Caco-2 (cell line): ENCODE results near the gene VWA3B. TPM values are rescaled to one million over a fixed set of nuclear protein-coding genes. Genes with fewer than 3 reads are reported as not detected.

Source experiments
- BruUV-seq: library from RNA; stranded (reverse); fragments of 400-500 nt; replicated peaks from 2 replicates; lab custom pipeline; 2021; lab: Mats Ljungman, UMichigan
- CTCF ChIA-PET: fragments of 300-600 bp; sonication (Branson Sonifier 250); formaldehyde crosslinking; loops from one replicate; lab custom pipeline; 2022; ENCODE audit warnings: antibody characterized with exemption; lab: Charles Lee
- POLR2A ChIA-PET: fragments of 300-600 bp; sonication (Branson Sonifier 250); formaldehyde crosslinking; loops from one replicate; lab custom pipeline; 2022; ENCODE audit warnings: antibody characterized with exemption; lab: Charles Lee
- DNase-seq, 2 experiments: peaks; one replicate each; pipeline versions ENCODE4 v3.0.0 to v3.0.0-alpha.2; 2020 to 2022
- H3K27me3 ChIP-seq: replicated peaks from 2 replicates; pipeline ENCODE4 v1.6.0; 2011; ENCODE audit warnings: low read length; ENCODE audit not compliant: control insufficient read depth, insufficient read depth
- H3K36me3 ChIP-seq: 2 replicates; pipeline ENCODE4 v1.5.1; 2011; ENCODE audit warnings: low read length; ENCODE audit not compliant: control insufficient read depth, insufficient read depth
- H3K4me1 ChIP-seq: fragments of 250-450 bp; sonication (Bioruptor Pico); 2 replicates; pipeline ENCODE4 v1.5.1; 2020; ENCODE audit warnings: mild to moderate bottlenecking
- H3K4me3 ChIP-seq: 2 replicates; pipeline ENCODE4 v1.5.1; 2011; ENCODE audit warnings: low read depth, mild to moderate bottlenecking, control low read depth, low read length
- H3K9me3 ChIP-seq: fragments of 250-450 bp; sonication (Bioruptor Pico); 2 replicates; pipeline ENCODE4 v1.5.1; 2020; ENCODE audit warnings: mild to moderate bottlenecking, moderate library complexity
- H3K27ac Mint-ChIP-seq: one replicate; pipeline ENCODE4 v1.8.0; 2022; ENCODE audit warnings: mixed read lengths; ENCODE audit not compliant: unreplicated experiment
- H3K27me3 Mint-ChIP-seq: one replicate; pipeline ENCODE4 v1.8.0; 2022; ENCODE audit warnings: mixed read lengths; ENCODE audit not compliant: insufficient read depth, unreplicated experiment
- H3K36me3 Mint-ChIP-seq: one replicate; pipeline ENCODE4 v1.8.0; 2022; ENCODE audit warnings: mild to moderate bottlenecking, mixed read lengths; ENCODE audit not compliant: insufficient read depth, unreplicated experiment
- H3K4me1 Mint-ChIP-seq: one replicate; pipeline ENCODE4 v1.8.0; 2022; ENCODE audit warnings: low read depth, mixed read lengths; ENCODE audit not compliant: unreplicated experiment
- H3K4me3 Mint-ChIP-seq: one replicate; pipeline ENCODE4 v1.8.0; 2022; ENCODE audit warnings: mild to moderate bottlenecking, moderate library complexity, mixed read lengths; ENCODE audit not compliant: unreplicated experiment
- H3K9me3 Mint-ChIP-seq: one replicate; pipeline ENCODE4 v1.8.0; 2022; ENCODE audit warnings: mixed read lengths; ENCODE audit not compliant: unreplicated experiment
- intact Hi-C: fragments of 100-400 bp; cut with micrococcal nuclease; formaldehyde crosslinking; loops from one replicate; pipeline ENCODE4 v1.10.0; 2022; ENCODE audit not compliant: unreplicated experiment
- total RNA-seq: library from RNA; stranded (reverse); gene quantifications from 2 replicates; pipeline ENCODE4 v1.2.3, GENCODE V29; 2022
- TF ChIP-seq, protein P1 (sequence below), 2 experiments: fragments of 200-600 bp in 1 of 2; IDR thresholded peaks; 1 replicate in 1 of 2; 2 replicates in 1 of 2; pipeline versions ENCODE4 v1.5.1 to v1.8.0; 2011 to 2022; ENCODE audit warnings: antibody characterized with exemption in 1 of 2, control low read depth in 1 of 2, inconsistent platforms in 1 of 2, low read depth in 1 of 2, low read length in 1 of 2, mild to moderate bottlenecking in 1 of 2, moderate library complexity in 1 of 2; ENCODE audit not compliant: insufficient read depth in 1 of 2, severe bottlenecking in 1 of 2, unreplicated experiment in 1 of 2

VWA3B gene
- total RNA-seq, 1 experiment from 2014 or later: not detected

DNA sequence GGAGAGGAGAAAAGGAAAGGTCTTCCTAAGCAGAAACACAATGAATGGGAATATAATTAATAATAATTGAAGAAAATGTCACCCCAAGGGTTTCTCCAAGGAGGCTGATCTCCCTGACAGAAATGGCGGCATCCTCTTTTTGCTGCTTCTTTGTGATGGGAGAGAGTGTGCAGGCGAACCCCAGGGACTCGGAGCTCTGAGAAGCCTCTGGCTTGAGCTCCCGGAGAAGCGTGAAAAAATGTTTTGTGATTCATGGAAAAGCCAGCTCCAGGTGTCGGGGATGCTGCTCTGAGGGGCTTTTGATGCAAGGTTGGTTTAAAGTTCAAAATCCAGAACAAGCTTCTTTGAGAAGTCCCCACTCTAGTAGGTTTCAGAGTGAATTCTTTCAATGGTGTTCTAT, 91.0 kb downstream of the VWA3B start:
- Mint-ChIP-seq H3K4me1 (no peaks in the 10 kb centered on the region), H3K36me3 (no peaks in the 10 kb centered on the region), H3K9me3 (peaks cover 9% of the 10 kb centered on the region), H3K27me3 (peaks cover 21% of the 10 kb centered on the region), H3K27ac (no peak overlapping the region), H3K4me3 (no peak overlapping the region)
- H3K9me3 ChIP-seq: no peaks in the 10 kb centered on the region; the same call in 1 of the 2 replicates
- peaks cover 2% of the 10 kb centered on the region for H3K27me3 ChIP-seq
- DNase-seq: no peak
- intact Hi-C loops: no loop called here
- no TSS peak for BruUV-seq
- H3K4me3 ChIP-seq: no peak overlapping the region
- H3K36me3 ChIP-seq: no peaks in the 10 kb centered on the region
- H3K4me1 ChIP-seq: no peaks in the 10 kb centered on the region
- TF ChIP-seq, protein P1, sequence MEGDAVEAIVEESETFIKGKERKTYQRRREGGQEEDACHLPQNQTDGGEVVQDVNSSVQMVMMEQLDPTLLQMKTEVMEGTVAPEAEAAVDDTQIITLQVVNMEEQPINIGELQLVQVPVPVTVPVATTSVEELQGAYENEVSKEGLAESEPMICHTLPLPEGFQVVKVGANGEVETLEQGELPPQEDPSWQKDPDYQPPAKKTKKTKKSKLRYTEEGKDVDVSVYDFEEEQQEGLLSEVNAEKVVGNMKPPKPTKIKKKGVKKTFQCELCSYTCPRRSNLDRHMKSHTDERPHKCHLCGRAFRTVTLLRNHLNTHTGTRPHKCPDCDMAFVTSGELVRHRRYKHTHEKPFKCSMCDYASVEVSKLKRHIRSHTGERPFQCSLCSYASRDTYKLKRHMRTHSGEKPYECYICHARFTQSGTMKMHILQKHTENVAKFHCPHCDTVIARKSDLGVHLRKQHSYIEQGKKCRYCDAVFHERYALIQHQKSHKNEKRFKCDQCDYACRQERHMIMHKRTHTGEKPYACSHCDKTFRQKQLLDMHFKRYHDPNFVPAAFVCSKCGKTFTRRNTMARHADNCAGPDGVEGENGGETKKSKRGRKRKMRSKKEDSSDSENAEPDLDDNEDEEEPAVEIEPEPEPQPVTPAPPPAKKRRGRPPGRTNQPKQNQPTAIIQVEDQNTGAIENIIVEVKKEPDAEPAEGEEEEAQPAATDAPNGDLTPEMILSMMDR (IDR thresholded peaks at IDR 0.05; ENCODE audit: insufficient read depth in 1 of 2, low read depth in 1 of 2, low read length in 1 of 2, severe bottlenecking in 1 of 2, unreplicated experiment in 1 of 2): no peak
- ChIA-PET POLR2A (no interaction called here), CTCF (no interaction called here)

DNA sequence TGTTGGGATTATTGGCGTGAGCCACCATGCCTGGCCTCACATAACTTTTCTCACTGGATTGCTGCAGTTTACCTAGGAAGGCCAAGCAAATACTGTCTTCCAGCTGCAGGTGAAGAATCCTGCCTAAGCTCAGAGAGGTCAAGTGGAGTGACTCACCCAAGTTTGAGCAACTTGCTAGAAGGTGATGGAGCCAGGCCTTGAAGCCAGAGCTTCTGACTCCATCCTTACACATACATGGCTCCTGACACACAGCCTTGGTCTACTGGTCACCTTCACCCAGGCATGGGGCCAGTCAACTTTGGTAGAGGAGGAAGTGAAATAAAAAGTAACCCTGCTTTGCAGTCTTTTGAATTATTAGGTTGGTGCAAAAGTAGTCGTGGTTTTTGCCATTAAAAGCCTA, 93.5 kb downstream of the VWA3B start:
- intact Hi-C loops: loop anchor here (10.0 kb wide), 1 partner anchor 194 kb away; no protein-coding TSS in a partner anchor
- Mint-ChIP-seq H3K4me1 (no peaks in the 10 kb centered on the region), H3K36me3 (no peaks in the 10 kb centered on the region), H3K9me3 (peaks cover 9% of the 10 kb centered on the region), H3K4me3 (no peak overlapping the region), H3K27me3 (peaks cover 21% of the 10 kb centered on the region), H3K27ac (no peak overlapping the region)
- TF ChIP-seq, protein P1 (IDR thresholded peaks at IDR 0.05; ENCODE audit: insufficient read depth in 1 of 2, low read depth in 1 of 2, low read length in 1 of 2, severe bottlenecking in 1 of 2, unreplicated experiment in 1 of 2): no peak
- H3K9me3 ChIP-seq: no peaks in the 10 kb centered on the region
- ChIA-PET POLR2A (no interaction called here), CTCF (no interaction called here)
- H3K4me3 ChIP-seq: no peak overlapping the region
- no peak for DNase-seq
- BruUV-seq: no TSS peak
- H3K4me1 ChIP-seq: no peaks in the 10 kb centered on the region
- H3K27me3 ChIP-seq: peaks cover 2% of the 10 kb centered on the region
- no peaks in the 10 kb centered on the region for H3K36me3 ChIP-seq

DNA sequence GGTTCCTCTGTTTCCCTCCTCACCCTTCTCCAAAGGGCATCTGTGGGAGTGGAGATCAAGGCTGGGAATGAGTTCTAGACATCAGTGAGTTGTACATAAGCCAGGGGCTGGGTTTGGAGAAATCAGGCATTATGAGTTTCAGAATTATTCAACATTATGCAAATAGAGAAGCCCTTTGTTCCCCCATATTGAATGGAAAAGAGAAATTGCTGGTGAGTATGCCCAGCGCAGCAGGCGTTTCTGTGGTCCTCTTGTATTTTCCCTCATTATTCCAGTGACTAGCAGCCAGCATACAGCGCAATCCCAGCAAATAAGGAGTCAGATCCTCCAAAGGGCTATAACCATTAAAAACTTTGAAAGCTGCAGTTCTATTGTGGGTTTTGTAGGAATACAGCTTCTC, 94.4 kb downstream of the VWA3B start:
- H3K27ac Mint-ChIP-seq: no peak overlapping the region
- no peaks in the 10 kb centered on the region for H3K4me1 Mint-ChIP-seq
- H3K4me3 ChIP-seq: no peak overlapping the region
- H3K9me3 Mint-ChIP-seq: peaks cover 9% of the 10 kb centered on the region
- no peaks in the 10 kb centered on the region for H3K27me3 ChIP-seq
- BruUV-seq: no TSS peak
- peaks cover 20% of the 10 kb centered on the region for H3K27me3 Mint-ChIP-seq
- no peaks in the 10 kb centered on the region for H3K4me1 ChIP-seq
- ChIA-PET CTCF (no interaction called here), POLR2A (no interaction called here)
- H3K4me3 Mint-ChIP-seq: no peak overlapping the region
- intact Hi-C loops: loop anchor here (10.0 kb wide), 1 partner anchor 193 kb away; no protein-coding TSS in a partner anchor
- DNase-seq: no peak
- H3K36me3 ChIP-seq: no peaks in the 10 kb centered on the region
- no peaks in the 10 kb centered on the region for H3K36me3 Mint-ChIP-seq
- no peaks in the 10 kb centered on the region for H3K9me3 ChIP-seq
- TF ChIP-seq, protein P1 (IDR thresholded peaks at IDR 0.05; ENCODE audit: insufficient read depth in 1 of 2, low read depth in 1 of 2, low read length in 1 of 2, severe bottlenecking in 1 of 2, unreplicated experiment in 1 of 2): no peak
